HG03135 (cell line): ENCODE measurements around the gene RASSF10.

Experiments
- ATAC-seq: cut with Tn5 transposase; IDR thresholded peaks from one replicate; pipeline ENCODE4 v1.9.1; 2021; ENCODE audit warnings: mild to moderate bottlenecking, moderate library complexity; ENCODE audit not compliant: unreplicated experiment

RASSF10 gene

DNA sequence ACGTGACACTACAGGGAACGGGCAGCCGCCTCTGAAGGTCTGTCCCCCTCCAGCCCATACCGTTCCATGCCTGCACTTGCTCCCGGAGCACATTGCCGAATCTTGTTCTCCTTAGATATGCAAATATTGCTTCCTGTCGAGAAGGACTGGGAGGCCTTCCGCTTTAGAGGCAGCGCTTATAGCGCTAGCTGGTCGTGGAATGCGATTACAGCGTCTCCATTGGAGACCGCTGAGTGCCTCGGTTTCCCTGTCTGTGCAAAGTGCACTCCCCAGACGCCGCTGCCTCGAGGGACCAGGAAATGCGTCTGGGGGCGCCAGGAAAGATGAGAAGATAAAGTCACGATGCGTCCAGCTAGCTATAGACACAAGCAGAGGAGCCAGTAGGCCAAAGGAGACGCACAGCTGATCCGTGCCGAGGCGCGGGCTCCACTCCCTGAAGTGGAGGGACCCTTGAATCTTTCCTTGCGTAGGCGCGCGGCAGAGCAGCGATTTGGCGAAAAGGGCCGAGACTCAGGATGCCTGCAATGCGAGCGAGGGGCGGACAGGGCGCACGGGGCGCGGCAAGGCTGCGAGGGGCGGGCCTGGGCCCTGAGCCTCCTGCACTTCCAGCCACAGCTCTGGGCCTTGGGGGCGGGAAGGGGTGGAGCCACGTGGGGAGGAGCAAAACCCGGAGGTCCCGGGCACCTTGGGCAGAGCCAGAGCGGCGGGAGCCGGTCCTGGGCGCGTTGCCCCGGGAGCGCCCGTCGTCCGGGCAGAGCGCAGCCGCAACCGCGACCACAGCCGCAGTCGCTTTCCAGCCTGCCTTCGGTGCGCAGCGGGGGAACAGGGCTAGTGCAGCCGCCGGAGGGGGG is at the start of gene RASSF10:
Gene RASSF10 (plus strand): TSS at position 692 of the 851 bp plus-strand sequence. CDS start 261 bp downstream, outside the sequence.
- no peak for ATAC-seq

DNA sequence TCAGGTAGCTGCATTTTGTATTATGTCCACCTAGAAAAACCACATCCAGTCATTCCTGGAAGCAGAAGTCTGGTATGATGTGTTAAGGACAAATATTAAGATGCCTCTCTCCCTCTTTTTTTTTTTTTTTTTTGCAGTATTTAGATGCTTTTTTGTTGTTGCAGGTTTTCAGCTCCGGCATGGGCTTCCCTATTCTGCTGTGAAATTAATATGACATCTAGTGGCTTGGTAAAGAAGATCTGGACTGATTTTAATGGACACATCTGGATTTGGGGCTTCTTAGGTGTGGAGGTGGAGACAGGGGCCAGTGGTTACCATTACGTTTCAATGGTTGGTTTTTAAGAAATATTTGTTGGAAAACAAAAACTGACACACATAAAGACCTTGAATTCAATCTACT is 47.5 kb upstream of the RASSF10 start:
- ATAC-seq: no peak

DNA sequence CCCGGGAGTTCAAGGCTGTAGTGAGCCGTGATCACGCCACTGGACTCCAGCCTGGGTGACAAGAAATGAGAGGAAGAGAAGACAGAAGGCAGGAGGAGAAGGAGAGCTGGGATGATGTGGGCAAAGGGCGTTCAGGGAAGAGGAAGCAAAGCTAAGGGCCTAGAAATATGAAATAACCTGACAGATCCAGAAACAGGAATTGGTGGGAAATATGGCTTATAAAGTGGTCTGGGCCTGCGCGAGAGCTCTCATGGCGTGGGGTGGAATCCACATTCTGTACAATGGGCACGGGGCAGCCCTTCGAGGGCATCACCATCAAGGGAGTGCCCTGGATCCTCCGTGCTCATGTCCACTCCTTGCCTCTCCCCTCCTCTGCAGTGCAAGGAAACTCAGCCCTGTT is 46.8 kb upstream of the RASSF10 start:
- ATAC-seq: no peak

DNA sequence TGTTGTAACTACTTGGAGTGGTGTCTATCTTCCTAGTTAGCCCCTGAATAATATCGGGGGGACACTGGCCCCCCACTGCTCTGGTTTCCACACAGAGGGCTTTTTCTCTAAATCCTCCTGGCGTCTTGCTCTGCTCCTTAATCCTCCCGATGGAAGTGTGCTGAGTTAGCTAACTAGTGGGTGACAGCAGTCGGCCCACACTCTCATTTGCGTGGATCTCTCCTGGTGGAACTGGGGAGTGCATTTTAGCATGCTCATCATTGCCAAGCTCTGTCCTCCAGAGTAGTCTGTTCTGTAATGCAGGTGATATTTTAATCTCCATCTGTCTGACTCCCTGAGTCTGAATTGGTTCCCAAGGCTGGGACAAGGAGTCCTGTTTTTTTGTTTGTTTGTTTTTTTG is 46.1 kb upstream of the RASSF10 start:
- ATAC-seq: no peak

DNA sequence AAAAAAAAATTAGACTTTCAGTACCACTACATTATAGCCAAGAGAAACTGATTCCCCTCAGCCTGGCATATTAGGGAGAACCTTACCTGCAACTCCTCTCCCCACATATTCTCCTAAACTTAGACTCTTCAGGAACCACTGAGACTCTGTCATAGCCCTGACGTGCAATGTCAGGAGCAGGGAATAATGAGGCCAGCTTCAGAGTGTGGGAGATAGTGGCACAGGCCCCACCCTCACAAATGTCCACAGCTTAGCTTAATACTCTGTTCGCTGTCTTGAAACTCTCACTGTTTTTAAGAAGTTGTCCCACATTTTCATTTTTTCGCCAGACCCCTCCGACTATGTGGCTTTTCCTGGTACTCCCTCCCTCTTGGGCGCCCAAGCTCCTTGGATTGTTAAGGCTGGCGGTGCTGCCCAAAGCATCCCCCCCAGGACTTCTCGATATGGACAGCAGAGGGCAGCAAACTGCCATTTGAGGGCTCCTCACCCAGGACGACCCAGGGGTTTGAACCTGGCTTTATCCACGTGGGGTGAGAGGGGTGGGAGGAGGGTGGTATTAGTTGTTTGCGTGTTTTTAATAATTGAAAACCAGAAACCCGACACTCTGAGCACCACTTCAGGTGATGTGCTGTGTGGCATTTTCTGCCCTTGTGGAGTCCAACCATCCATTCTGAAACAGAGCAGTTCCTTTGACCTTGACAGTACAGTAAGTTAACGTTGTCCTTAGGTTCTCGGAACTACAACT is 45.2 kb upstream of the RASSF10 start:
- ATAC-seq: peak; percentile 76

DNA sequence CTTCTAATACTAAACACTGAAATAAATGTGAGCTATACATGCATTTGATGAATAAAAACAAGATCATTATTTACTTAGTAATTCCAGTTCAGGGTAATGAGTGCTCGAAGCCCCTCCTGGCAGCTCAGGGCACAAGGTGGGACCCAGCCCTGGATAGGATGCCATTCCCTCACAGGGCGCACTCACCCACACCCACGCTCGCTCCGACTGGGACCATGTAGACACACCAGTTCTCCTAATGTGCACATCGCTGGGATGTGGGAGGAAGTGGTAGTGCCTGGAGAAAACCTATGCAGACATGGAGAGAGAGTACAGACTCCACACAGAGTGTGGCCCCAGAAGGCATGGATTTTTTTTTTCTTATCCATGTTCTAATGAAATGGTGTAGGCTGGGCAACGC is 44.5 kb upstream of the RASSF10 start:
- no peak for ATAC-seq

DNA sequence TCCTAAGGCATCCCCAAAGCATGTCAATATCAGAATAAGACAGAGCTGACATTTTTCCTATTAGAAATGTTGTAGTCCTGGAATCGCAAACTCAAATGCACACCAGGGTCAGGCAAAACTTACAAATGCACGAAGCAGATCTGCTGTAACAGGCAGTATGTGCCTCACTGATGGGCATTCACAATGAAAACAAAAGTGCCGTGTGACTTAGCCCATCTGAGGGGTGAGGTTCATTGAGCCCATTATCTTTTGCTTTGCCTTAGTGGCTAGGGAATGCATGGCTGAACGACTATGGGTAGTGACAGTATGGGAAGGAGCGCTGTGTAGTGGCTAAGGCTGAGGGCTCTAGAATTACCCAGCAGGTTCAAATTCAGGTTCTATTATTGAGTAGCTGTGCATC is 43.1 kb upstream of the RASSF10 start:
- ATAC-seq: no peak

DNA sequence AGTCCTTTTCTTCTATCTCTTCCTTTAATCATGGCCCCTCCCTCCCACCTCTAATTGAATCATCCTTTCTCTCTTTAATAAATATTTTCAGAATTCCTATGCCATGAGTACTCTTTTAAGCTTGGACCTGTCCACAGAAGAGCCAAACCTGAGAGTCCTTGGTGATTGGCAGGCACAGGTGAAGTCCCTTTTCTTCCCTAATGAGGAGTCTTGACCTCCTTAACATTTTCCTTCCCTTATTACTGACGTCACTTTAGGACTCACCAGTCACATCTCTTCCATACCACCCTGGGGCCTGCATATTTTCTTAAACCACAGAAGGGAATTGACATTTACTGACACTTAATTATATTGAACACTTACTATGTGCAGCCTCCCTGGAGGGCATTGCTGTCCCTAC is 41.0 kb upstream of the RASSF10 start:
- ATAC-seq: no peak

DNA sequence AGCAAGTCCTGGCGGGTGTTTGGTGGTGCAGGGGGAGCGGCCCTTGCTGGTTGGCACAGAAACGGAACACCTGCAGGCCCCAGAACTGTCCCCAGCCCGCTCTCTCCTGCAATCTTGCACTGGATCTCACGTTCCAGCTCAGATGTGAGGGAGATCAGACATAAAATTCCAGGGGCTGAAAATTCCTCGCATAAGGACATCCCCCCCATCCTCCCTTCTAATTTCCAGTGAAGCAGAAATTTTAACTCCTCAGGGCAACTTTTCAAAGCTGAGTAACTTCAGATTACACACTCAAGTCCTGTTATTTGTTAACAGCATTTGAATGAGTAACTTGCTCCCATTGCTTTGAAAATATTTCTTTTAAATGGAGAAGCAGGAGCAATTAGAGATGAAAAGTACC is 40.3 kb upstream of the RASSF10 start:
- ATAC-seq: no peak

DNA sequence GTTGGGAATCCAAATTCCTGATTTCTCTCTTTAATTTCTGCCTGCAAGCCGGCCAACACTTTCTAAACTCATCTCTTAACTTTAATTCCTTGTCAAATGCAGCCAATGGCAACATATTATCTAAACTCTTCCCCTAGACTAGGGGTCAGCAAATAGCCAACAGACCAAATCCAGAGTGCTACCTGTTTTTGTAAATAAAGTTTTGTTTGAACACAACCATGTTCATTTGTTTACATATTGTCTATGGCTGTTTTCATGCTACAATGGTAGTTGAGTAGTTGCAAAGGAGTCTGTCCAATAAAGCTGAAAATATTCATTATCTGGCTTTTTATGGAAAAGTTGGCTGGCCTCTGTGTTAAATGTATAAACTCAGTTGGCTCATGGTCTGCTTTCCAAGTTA is 37.2 kb upstream of the RASSF10 start:
- no peak for ATAC-seq

DNA sequence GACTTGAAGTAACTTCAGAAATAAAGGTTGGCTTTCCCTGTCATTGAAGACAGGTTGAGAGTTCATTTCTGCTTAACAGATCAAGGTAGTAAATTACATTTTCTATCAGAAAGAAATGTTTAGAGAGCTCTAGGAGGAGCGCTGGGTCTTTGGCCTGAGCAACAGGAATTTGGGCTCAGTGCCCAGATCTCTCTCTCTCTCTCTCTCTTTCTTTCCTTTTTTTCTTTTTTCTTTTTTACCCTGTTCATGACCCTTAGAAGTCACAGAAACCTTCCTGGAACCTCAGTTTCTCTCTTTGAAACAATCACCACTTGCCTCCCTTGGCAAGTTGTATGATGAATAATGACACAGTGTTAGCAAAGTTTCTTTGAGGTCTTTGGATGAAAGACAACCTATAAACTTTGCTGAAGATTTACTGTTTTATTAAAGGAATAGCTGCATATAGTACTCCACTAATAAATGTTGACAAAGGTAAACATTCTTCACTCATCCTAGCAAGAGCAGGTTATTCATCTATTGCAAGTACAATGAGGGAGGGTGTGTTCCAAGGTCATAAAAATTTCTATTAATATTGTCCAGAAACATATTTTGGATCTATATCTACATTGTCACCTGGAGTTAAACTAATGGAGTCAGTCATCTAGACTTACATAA is 35.5 kb upstream of the RASSF10 start:
- no peak for ATAC-seq

DNA sequence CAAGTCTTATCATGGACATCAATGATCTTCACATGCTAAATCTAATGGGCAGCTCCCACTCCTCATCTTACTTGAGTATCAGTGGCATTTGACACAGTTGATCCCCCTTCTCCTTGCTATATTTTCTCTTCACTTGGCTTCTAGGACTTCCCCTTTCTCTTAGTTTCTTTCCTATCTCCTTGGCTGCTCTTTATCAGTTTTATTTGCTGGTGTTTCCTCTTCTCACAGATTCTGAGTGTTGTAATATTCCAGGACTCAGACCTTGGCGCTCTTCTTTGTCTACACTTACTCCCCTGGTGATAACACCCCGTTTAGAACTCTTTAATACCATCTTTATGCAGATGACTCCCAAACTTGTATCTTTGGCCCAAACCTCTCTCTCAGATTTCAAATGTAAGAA is 33.9 kb upstream of the RASSF10 start:
- no peak for ATAC-seq

DNA sequence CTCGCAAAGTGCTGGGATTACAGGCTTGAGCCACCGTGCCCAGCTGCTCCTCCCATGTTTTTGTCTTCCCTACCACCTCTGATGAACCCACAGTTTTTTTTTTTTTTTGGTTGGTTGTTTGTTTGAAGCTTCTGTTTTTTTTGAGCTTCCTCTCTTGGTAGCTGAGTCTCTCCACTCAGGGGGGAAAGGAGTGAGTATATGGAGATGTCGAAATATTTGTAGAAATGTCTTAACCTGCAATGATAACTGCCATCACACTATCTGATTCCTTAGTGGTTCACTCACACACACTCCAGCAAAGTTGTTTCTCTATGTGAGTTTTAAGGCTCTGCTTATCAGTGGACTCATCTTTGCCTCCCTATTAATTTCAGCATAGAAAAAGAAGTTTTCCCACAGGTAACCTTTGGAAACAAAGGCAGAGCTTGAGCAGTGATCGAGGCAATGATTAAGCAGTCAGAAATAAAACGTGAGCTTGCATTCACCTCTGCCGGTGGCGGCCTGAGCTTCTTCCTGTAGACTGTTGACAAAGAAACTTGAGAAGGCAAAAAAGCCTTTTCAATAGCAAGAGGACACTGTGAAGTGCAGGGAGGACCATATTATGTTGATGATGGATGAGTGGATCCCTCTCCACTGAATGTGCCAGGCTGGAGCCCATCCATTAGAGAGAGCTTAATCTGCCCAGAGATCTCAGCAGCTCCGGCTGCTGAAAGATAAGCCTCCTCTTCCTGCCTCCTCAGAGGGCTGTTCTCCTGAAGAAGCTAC is 29.0 kb upstream of the RASSF10 start:
- no peak for ATAC-seq

DNA sequence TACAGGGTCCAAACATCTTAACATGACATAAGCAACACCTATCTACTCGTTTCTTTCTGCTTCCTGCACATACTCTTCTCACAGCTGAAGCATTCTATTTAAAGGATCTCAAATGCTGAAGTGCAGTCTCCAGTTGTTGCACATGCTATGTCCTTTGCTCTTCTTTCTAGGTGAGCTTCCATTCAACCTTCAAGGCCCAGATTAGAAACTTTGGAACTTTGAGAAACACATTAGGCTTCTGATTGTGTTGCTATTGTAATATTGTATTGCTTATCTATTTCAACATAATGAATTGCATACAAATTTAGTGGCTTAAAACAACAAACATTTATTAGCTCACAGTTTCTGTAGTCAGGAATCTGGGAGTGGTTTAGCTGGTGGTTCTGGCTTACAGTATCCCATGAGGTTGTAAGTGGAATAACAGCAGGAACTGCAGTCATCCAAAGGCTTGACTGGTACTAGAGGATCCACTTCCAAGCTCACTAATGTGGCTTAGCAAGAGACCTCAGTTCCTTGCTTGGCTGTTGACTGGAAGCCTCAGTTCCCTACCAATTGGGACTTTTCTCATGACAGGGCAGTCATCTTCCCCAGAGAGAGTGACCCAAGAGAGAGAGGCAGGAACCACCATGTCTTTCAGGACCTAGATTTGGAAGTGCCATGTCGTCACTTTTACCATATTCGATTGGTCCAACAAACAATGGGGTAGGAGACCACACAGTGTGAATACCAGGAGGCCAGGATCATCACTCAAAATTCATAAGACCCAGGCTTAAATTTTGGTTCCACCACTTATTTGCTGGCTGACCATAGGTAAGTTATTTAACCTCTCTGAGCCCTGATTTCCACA is 27.2 kb upstream of the RASSF10 start:
- no peak for ATAC-seq

DNA sequence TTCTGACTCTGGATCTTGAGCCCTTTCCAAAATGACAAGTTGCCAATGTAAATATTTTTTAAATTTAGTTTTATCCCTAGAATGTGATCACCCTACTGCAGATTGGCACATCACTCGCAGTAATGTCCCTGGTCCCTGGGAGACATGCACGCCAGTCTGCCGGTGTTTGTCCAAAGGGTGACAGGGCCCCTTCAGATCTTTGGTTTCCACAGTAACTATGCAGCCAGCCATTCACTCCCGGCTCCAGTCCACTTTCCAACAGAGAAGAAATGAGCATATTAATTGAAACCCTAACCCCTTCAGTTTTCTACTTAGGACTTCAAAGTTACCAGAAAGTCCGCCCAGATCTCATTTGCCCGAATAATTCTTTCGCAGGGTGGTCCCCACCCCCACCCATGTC is 25.8 kb upstream of the RASSF10 start:
- no peak for ATAC-seq

DNA sequence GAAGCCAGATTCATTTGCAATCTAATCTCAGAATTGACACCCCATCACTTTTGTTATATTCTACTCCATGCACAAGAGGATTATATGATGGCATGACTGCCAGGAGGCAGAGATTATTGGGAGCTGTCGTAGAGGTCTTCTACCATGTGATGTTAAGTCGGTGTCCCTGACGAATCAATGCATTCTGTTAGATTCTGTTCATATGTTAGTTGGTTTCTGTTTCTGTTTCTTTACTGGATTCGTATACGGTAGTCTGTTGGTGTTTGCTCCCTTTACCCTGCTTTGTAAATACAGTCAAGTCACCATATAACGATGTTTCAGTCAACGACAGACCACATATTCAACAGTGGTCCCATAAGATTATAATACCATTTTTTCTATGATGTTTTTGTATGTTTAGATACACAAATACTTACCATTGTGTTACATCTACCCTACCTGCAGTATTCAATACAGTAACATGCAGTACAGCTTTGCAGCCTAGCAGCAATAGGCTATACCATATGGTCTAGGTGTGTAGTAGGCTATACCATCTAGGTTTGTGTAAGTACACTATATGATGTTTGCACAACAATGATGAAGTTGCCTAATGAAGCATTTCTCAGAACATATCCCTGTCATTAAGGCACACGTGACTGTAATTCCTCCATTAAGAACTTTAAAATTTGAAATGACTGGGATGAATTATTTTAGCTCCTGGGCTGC is 22.8 kb upstream of the RASSF10 start:
- ATAC-seq: no peak

DNA sequence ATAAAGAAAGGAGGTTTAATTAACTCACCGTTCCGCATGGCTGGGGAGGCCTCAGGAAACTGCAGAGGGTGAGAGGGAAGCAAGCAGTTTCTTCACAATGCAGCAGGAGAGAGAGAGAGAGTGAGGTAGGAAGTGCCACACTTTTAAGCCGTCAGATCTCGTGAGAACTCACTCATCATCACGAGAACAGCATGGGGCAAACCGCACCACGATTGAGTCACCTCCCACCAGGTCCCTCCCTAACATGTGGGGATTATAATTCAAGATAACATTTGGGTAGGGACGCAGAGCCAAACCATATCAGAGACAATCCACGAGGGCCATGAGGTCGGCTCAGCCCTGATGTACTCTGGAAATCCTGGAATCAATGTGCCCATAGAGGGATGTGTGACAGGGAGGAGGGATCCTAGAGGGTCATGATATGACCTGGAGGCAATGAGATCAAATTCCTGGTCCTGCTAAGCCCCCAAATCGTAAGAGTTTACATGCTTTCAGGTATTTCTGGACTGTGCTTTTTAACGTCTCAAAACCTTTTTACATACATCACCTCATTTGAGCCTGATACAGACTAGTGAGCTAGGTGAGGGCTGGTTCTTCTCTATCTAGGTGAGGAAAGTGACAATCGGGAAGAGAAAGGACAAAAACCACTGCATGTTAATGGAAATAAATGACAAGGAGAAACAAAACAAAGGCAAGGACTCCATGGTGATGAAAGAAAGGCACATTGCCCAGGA is 19.5 kb upstream of the RASSF10 start:
- no peak for ATAC-seq

DNA sequence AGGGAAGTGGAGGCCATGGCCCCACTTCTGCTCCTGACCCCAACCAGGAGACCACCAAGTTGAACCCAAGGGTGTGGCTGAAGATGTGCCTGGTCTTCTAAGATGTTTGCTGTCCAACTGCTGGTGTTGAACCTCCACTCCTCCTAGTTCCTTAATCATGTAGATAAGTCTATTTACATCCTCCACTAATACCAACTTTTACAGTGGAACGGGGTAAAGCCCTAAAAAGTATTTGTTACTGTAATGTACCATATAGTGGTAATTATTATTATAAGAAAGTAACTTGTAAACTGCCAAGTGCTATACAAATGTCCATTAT is 19.0 kb upstream of the RASSF10 start:
- ATAC-seq: no peak

DNA sequence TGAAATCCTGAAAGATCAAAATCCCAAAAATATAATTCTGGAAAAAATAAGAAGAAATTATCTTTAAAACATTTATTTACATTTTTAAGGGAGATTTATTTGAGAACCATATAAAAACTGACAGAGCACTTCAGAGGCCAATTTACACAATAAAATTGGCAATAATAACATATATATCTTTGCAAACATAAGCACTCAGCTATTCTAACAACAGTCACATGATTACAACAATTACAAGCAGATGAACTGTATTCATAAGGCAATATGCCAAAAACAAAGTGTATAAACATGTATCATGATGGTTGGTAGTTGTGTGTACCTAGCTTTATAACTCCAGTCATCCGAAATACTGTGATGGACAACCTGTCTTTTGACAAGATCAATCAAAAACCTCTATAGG is 17.7 kb upstream of the RASSF10 start:
- no peak for ATAC-seq
